Activated CD8-positive, alpha-beta memory T cell treated with anti-CD3 and anti-CD28 coated beads, Interleukin-2, amount 50 U/mL, for 24 hours (primary cell): Measurements from ENCODE around the gene NTHL1.

Source experiments
- DNase-seq: peaks from one replicate; pipeline ENCODE4 v3.0.0-alpha.2; 2020; ENCODE audit errors: extremely low read depth

The NTHL1 gene

DNA sequence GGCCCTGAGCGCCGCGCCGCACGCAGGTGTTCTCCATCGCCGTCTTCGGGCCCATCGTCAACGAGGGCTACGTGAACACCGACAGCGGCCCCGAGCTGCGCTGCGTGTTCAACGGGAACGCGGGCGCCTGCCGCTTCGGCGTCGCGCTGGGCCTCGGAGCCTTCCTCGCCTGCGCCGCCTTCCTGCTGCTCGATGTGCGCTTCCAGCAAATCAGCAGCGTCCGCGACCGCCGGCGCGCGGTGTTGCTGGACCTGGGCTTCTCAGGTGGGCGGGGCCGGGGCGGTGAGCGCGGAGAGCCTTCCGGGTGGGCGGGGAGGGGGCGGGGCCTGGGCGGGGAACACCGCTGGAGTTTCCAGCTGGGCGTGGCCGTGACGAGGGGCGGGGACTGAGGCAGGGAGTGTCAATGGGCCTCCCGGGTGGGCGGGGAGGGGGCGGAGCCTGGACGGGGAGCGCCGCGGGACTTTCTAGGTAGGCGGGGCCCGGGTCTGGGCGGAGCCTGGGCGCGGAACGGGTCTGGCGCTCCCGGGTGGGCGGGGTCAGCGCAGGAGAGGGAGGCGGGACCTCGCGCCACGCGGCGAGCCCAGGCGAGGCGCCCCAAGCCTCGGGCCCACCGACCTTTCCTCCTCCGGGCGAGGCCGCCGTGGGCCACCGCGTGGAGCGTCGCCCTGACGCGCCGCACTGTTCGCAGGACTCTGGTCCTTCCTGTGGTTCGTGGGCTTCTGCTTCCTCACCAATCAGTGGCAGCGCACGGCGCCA lies 55.5 kb downstream of the NTHL1 start:
- peak; percentile 91 for DNase-seq

- no peak for DNase-seq
Observed at GRCh38 chr16:1991588-1991947, 56.1 kb downstream of the NTHL1 start.

DNA sequence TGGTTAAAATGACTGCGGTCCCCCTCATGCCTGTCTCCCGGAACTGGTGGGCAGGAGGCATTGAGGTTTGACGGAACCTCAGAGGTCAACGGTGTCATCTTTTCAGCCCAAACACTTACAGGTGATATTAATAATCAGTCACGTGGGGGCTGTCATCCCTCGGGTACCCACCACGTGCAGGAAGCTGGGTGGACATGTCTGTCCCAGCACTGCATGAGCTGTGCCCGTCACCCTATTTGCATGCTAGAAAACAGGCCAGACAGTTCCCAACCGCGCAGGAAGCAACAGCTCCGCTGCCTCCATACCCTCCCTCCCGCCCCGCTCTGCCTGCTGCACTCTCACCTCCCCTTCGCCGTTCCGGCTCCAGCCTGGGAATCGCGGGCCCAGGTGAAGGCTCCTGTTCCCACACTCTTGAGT lies 56.5 kb downstream of the NTHL1 start:
- DNase-seq, result no peak

DNA sequence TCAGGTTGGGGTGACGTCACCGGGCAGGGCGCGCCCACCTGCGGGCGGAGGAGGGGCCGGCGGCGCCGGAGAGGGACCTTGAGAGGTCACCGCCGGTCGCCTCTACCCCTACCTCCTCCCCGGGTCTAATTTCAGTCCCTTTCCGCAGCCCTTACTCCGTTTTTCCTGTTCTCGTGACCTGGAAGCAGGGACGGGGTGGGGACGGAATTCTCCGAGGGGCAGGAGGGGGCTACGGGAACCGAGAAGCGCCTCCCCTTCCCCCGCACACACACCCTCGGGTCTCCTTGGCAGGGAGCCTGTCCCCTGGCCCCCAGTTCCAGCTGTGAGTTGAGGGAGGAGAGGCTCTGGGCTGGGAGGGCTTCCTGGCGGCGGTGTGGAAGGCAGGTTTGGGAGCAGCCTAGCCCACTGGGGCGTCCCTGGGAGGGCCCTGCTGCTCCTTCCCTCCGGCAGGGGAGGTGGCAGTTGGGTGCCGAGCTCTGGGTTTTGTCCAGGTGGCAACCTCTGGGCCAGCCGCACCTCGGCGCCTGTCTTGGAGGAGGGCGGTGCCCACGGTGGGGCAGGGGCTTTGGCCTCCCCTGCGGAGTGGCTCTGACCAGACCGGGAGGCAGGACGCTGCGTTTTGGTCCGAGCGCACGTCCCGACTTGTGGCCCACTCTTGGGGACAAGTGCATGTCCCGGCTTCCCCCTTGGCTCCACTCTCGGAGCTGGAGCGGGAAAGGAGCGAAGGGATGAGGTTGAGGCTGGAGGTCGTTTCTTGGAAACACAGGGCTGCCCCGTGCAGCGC lies 57.1 kb downstream of the NTHL1 start:
- DNase-seq, result no peak

DNA sequence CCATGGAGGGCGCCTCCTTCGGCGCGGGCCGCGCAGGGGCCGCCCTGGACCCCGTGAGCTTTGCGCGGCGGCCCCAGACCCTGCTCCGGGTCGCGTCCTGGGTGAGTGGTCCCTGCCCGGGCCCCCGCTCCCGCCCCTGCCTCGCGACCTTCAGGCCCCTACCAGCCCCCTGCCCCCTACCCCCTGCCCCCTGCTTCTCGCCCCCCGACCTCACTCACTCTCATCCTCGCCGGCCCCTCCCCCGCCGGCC lies 57.6 kb downstream of the NTHL1 start:
- no peak for DNase-seq
